ENCODE results near the gene SUOX. TPM values are rescaled to one million over a fixed set of nuclear protein-coding genes. Genes with fewer than 3 reads are reported as not detected.

Gene SUOX
- polyA plus RNA-seq (2013, experiment 1 of 2) = 17.1 TPM
- polyA plus RNA-seq (2013, experiment 2 of 2) = 16.0 TPM

DNA sequence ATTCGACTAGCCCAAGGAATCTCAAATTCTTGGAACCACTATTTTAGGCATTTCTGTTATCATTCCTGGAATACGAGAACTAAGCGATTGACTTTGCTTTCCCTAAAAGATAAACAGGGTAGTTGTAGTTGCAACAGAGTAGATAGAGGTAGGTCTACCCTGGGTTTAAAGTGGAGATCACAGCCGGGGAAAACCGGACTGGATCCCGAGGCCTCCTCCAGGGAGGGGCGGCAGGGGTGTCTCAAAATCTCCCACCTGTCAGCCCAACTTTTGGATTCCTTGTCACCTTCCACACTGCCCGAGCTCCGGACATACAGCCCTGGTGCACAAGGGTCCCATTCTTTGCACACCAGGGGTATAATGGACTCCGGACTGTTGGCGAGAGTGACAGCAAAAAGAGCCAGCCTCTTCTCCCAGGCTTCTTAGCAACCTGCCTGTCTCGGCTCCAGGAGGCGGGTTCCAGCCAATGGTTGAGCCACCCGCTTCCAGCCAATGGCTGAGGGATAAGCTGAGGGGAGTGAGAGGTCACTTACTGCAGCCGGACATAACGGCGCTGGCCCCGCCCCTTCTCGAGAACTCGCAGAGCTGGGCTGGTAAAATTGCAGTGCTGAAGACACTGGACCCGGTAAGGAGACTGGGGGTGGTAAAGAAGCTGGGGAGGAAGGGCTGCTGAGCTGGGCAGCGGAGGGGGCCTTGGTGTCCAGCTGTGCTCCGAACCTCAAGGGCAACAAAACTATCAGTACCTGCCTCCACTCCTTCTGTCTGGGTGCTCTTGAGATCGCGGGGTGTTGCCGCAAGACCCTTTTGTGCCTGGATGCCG lies at the start of gene SUOX:
Gene SUOX (plus strand): TSS at position 562 of the 820 bp plus-strand sequence. CDS start 4,946 bp downstream, outside the sequence.
- 7% methylated on average over 18 to 26 of the region's 27 CpGs for WGBS, 2 experiments (ENCODE audit: insufficient coverage in 2 of 2)
- Histone ChIP-seq H3K27ac (ENCODE audit: low read depth, low read length, severe bottlenecking) (peak within 1 kb of the TSS; percentile 69), H3K9me3 (ENCODE audit: control insufficient read depth, low read length) (no peaks in the 10 kb centered on the region), H3K36me3 (ENCODE audit: control insufficient read depth, insufficient read depth, low read length) (peaks cover 40% of the 10 kb centered on the region), H3K4me3 (ENCODE audit: extremely low read depth, insufficient read depth, low read length, poor library complexity, severe bottlenecking) (peak within 1 kb of the TSS; percentile 64), H3K4me1 (ENCODE audit: control insufficient read depth, insufficient read depth, low read length, poor library complexity, severe bottlenecking) (peaks cover 5% of the 10 kb centered on the region)

DNA sequence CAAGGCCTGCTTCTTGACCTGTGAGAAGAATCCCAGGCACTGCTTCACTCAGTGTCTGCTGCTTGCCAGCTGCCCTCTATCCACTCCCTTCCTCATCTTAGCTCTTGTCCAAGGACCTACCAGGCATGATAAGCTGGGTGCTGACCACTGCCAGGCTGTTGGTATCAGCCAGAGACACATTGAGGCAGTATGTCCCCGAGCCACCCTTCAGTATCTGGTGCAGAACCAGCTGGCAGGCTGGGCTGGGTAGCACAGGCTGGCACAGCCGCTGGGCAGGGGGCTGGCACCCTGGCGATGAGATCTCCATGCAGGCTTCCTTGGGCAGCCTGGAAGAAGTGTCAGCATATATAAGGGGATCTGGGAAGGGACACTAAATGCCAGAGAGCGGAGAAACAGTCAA lies 41.7 kb upstream of the SUOX start:
- Histone ChIP-seq H3K4me3 (ENCODE audit: extremely low read depth, insufficient read depth, low read length, poor library complexity, severe bottlenecking) (no peak overlapping the region), H3K36me3 (ENCODE audit: control insufficient read depth, insufficient read depth, low read length) (peaks cover 35% of the 10 kb centered on the region), H3K27ac (ENCODE audit: low read depth, low read length, severe bottlenecking) (no peak overlapping the region), H3K4me1 (ENCODE audit: control insufficient read depth, insufficient read depth, low read length, poor library complexity, severe bottlenecking) (peaks cover 10% of the 10 kb centered on the region), H3K9me3 (ENCODE audit: control insufficient read depth, low read length) (no peaks in the 10 kb centered on the region)
- 50 to 96% methylated on average over 1 to 3 of the region's 4 CpGs for WGBS, 2 experiments (ENCODE audit: insufficient coverage in 2 of 2)

DNA sequence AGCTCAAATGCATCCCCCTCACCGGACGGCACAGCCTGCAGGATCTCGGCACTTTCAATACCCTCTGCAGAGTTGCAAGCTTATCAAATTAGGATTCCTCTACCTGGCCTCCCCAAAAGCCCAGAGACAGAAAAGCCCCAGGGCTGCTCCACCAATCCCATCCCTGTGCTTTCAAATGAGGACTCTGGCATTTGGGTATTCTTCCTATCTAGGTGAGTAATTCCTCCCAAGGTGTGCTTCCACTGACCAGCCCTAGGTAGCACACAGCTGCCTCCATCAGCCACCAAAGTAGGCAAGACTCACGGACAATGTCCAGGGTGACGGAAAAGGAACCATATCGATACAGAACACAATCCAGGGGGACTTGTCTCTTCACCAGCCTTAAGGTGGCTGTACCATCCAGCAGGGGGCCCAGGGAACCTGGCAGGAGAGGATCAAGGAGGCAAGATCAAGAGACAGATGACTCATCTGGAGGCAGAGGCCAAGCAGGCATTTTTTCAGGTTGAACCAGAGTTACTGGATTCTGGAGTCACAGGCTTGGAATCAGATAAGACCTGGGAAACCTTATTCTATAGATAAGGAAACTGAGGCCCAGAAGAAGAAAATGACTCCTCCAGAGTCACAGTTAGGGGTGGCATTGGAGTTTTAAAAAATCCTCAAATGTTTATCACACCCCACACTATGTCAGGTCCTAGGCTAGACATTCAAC lies 41.1 kb upstream of the SUOX start:
- H3K27ac ChIP-seq (ENCODE audit: low read depth, low read length, severe bottlenecking) = no peak overlapping the region

DNA sequence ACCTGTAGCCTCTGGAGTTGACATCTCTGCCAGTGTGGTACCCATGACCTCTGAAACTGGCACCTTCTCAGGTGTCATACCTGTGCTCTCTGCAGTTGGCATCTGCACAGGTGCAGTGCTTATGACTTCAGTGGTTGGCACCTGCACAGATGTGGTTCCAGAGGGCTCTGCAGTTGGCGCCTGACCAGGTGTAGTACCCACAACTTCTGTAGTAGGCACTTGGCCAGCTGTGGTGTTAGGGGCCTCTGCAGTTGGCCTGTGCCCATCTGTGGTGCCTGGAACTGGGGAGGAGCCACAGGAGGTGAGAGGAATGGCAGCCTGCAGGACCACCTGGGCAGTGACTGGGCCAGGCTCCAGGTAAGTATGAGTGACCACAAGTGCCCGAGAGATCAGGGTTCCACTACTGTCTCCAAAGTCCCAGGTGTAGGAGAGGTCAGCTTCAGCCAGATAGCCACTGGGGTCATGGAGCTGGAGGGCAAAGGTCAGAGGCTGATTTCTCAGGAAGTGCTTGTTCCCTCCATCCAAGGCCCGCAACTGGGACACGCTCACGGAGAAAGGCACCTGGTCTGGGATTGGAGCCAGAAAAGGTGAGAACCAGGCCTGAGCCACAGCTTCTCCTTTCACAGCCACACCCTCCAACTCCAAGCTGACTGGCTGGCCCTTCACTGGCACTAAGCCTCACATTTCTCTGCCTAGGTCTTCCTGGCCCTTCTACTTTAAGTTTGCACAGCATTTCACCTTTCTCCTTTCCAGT lies 39.8 kb upstream of the SUOX start:
- H3K4me1 ChIP-seq (ENCODE audit: control insufficient read depth, insufficient read depth, low read length, poor library complexity, severe bottlenecking) = peaks cover 10% of the 10 kb centered on the region
- no peaks in the 10 kb centered on the region for H3K9me3 ChIP-seq (ENCODE audit: control insufficient read depth, low read length)
- H3K36me3 ChIP-seq (ENCODE audit: control insufficient read depth, insufficient read depth, low read length) = peaks cover 20% of the 10 kb centered on the region
- no peak overlapping the region for H3K27ac ChIP-seq (ENCODE audit: low read depth, low read length, severe bottlenecking)
- WGBS, 2 experiments (ENCODE audit: insufficient coverage in 2 of 2) = 94 to 100% methylated on average over 5 of the region's 5 CpGs
- no peak overlapping the region for H3K4me3 ChIP-seq (ENCODE audit: extremely low read depth, insufficient read depth, low read length, poor library complexity, severe bottlenecking)

More for the DNA sequence above, 41.1 kb upstream of the SUOX start:
- Histone ChIP-seq H3K4me3 (ENCODE audit: extremely low read depth, insufficient read depth, low read length, poor library complexity, severe bottlenecking) (no peak overlapping the region), H3K36me3 (ENCODE audit: control insufficient read depth, insufficient read depth, low read length) (peaks cover 33% of the 10 kb centered on the region), H3K4me1 (ENCODE audit: control insufficient read depth, insufficient read depth, low read length, poor library complexity, severe bottlenecking) (peaks cover 10% of the 10 kb centered on the region), H3K9me3 (ENCODE audit: control insufficient read depth, low read length) (no peaks in the 10 kb centered on the region)
- 95 to 97% methylated on average over 4 to 5 of the region's 6 CpGs for WGBS, 2 experiments (ENCODE audit: insufficient coverage in 2 of 2)

DNA sequence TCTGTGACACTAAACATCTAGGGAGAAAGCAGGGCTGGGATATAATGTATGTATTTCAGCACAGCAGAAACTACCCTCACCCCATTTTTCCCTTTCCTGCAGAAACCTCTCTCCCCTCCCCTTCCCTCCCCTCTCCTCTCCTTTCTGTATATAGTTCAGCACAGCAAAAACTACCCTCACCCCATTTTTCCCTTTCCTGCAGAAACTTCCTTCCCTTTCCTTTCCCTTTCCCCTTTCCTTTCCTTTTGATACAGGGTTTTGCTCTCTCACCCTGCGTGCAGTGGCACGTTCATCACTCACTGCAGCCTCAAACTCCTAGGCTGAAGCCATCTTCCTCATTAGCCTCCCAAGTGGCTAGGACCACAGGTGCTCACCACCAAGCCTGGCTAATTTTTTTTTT lies 33.3 kb upstream of the SUOX start:
- WGBS, 2 experiments (ENCODE audit: insufficient coverage in 2 of 2) = 83 to 91% methylated on average over 2 of the region's 2 CpGs
- peaks cover 10% of the 10 kb centered on the region for H3K36me3 ChIP-seq (ENCODE audit: control insufficient read depth, insufficient read depth, low read length)
- no peak overlapping the region for H3K27ac ChIP-seq (ENCODE audit: low read depth, low read length, severe bottlenecking)
- peaks cover 16% of the 10 kb centered on the region for H3K4me1 ChIP-seq (ENCODE audit: control insufficient read depth, insufficient read depth, low read length, poor library complexity, severe bottlenecking)
- no peaks in the 10 kb centered on the region for H3K9me3 ChIP-seq (ENCODE audit: control insufficient read depth, low read length)
- no peak overlapping the region for H3K4me3 ChIP-seq (ENCODE audit: extremely low read depth, insufficient read depth, low read length, poor library complexity, severe bottlenecking)

DNA sequence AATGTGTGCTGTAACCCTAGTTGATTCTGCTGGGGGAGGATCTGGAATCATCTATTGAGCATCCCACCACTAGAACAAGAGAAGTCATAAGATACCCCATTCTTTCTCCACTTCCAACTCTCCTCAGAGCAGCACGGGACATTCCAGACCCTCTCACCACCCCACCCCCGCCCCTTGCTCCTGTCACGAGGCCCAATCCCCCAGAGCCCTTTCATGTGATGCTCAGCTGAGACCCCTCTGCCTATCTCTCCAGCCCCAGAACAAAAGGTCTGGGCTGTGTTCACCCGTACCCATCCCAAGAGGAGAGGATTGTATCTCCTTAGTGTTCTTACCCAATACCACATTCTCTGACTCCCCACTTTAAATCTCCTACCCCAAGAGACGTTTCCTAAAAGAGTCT lies 31.8 kb upstream of the SUOX start:
- Histone ChIP-seq H3K4me3 (ENCODE audit: extremely low read depth, insufficient read depth, low read length, poor library complexity, severe bottlenecking) (no peak overlapping the region), H3K36me3 (ENCODE audit: control insufficient read depth, insufficient read depth, low read length) (peaks cover 25% of the 10 kb centered on the region), H3K27ac (ENCODE audit: low read depth, low read length, severe bottlenecking) (peak overlapping the region; percentile 80), H3K4me1 (ENCODE audit: control insufficient read depth, insufficient read depth, low read length, poor library complexity, severe bottlenecking) (peaks cover 16% of the 10 kb centered on the region), H3K9me3 (ENCODE audit: control insufficient read depth, low read length) (no peaks in the 10 kb centered on the region)
- 33 to 50% methylated on average over 3 of the region's 5 CpGs for WGBS, 2 experiments (ENCODE audit: insufficient coverage in 2 of 2)

DNA sequence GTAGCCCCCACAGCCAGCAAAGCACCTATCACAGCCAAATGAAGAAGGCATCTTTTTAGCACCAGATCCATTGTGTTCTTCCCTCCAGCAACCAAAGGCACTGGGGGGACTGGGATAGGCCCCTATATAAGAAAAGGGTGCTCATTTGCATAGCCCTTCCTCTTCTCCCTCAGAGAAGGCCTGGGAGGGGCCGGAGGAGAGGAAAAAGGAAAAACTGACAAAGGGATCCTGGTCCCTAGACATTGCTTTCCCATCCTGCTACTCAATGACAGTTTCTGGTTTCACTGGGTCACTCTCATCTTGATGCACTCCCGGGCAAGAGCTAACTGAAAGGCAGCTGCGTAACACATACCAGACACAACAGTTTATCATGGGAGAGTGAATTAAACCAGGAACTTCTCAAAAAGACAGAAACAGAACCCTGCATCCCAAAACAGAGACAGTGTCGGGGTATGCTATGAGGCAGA lies 31.1 kb upstream of the SUOX start, which contains the start of gene PMEL:
Gene PMEL (minus strand): TSS at position 102 of the 467 bp plus-strand sequence. CDS start 31 bp downstream, at position 71.
- H3K9me3 ChIP-seq (ENCODE audit: control insufficient read depth, low read length) = no peaks in the 10 kb centered on the region
- WGBS, 2 experiments (ENCODE audit: insufficient coverage in 2 of 2) = 9 to 50% methylated on average over 1 of the region's 4 CpGs
- peak within 1 kb of the TSS; percentile 91 for H3K4me3 ChIP-seq (ENCODE audit: extremely low read depth, insufficient read depth, low read length, poor library complexity, severe bottlenecking)
- H3K36me3 ChIP-seq (ENCODE audit: control insufficient read depth, insufficient read depth, low read length) = peaks cover 32% of the 10 kb centered on the region
- H3K4me1 ChIP-seq (ENCODE audit: control insufficient read depth, insufficient read depth, low read length, poor library complexity, severe bottlenecking) = peaks cover 16% of the 10 kb centered on the region
- H3K27ac ChIP-seq (ENCODE audit: low read depth, low read length, severe bottlenecking) = peak within 1 kb of the TSS; percentile 80

DNA sequence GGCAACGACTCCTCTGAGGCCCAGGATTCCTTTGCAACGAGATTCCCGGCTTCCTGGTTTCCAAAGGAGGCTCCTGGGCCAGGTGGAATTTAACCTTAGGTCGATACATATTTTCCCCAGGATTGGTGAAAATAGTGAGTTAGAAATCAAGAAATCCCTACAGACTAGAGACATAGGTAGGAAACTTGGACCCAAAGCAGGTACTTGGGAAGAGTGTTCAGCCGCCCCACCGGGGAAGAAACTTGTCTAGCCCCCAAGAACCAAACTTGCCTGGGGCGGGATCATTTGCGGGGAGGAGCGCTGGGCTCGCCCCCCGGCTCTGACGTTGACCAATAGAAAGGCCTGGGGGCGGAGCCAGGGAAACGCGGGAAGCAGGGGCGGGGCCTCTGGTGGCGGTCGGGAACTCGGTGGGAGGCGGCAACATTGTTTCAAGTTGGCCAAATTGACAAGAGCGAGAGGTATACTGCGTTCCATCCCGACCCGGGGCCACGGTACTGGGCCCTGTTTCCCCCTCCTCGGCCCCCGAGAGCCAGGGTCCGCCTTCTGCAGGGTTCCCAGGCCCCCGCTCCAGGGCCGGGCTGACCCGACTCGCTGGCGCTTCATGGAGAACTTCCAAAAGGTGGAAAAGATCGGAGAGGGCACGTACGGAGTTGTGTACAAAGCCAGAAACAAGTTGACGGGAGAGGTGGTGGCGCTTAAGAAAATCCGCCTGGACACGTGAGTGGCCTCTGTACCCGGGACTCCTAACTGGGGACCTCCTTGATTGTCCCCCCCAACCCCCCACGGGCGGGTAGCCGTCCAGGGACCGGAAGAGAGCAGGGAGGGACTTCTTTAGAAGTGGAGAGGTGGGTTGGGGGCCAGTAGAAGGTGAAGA lies 30.4 kb upstream of the SUOX start, which contains the start of gene CDK2:
Gene CDK2 (plus strand): TSS at position 423 of the 874 bp plus-strand sequence. CDS start 179 bp downstream, at position 602.
- H3K9me3 ChIP-seq (ENCODE audit: control insufficient read depth, low read length) = no peaks in the 10 kb centered on the region
- H3K4me3 ChIP-seq (ENCODE audit: extremely low read depth, insufficient read depth, low read length, poor library complexity, severe bottlenecking) = peak within 1 kb of the TSS; percentile 91
- H3K4me1 ChIP-seq (ENCODE audit: control insufficient read depth, insufficient read depth, low read length, poor library complexity, severe bottlenecking) = peaks cover 19% of the 10 kb centered on the region
- WGBS, 2 experiments (ENCODE audit: insufficient coverage in 2 of 2) = 1% methylated on average over 36 to 37 of the region's 45 CpGs
- peak within 1 kb of the TSS; percentile 80 for H3K27ac ChIP-seq (ENCODE audit: low read depth, low read length, severe bottlenecking)
- peaks cover 39% of the 10 kb centered on the region for H3K36me3 ChIP-seq (ENCODE audit: control insufficient read depth, insufficient read depth, low read length)

DNA sequence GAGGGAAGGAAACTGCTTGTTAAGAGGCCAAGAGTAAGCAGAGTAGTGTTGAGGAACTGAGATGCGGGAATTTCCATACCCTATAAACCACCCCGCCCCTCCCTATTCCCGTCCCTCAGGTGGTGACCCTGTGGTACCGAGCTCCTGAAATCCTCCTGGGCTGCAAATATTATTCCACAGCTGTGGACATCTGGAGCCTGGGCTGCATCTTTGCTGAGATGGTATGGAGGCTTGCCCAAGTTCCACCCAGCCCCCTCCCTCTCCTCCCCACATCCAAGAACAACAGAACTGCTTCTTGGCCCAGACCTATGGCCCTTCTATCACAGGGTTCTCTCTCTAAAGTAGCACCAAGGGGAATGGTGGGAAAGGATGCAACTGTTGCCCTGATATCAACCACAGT lies 27.7 kb upstream of the SUOX start:
- Histone ChIP-seq H3K27ac (ENCODE audit: low read depth, low read length, severe bottlenecking) (no peak overlapping the region), H3K36me3 (ENCODE audit: control insufficient read depth, insufficient read depth, low read length) (peaks cover 45% of the 10 kb centered on the region), H3K9me3 (ENCODE audit: control insufficient read depth, low read length) (no peaks in the 10 kb centered on the region), H3K4me3 (ENCODE audit: extremely low read depth, insufficient read depth, low read length, poor library complexity, severe bottlenecking) (no peak overlapping the region), H3K4me1 (ENCODE audit: control insufficient read depth, insufficient read depth, low read length, poor library complexity, severe bottlenecking) (peaks cover 31% of the 10 kb centered on the region)
- WGBS, 2 experiments (ENCODE audit: insufficient coverage in 2 of 2) = 94% methylated on average over 3 of the region's 4 CpGs; no CpG with 5 or more reads in 1 of the 2 experiments
